ENCODE measurements around the gene PLD5. TPM values are rescaled to one million over a fixed set of nuclear protein-coding genes. Genes with fewer than 3 reads are reported as not detected.
A peak's percentile ranks its signal among the peaks of the same experiment; 100 is the strongest.

Gene PLD5
- total RNA-seq, 2 experiments from 2014 or later: not detected

DNA sequence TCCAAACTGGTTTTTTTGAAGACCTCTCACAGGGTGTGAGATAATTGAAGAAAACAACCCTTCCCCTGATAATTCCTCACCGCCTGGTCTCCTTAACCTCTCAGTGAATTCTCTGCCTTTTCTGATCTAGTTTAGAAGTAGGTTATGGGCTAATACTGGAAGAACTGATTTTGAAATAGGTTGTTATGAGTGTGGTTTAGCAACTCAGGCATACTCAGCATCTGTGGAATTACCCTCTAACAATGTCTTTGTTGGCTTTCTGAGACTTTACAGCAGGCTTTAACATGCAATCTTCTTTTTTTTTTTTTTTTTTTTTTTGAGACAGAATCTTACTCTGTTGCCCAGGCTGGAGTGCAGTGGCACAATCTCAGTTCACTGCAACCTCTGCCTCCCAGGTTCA is 10.3 kb upstream of the PLD5 start:
- H3K36me3 Mint-ChIP-seq (ENCODE audit: low read depth): no peaks in the 10 kb centered on the region
- POLR2A ChIA-PET: no interaction called here
- H3K27ac Mint-ChIP-seq: no peak overlapping the region
- CTCF ChIA-PET: no interaction called here
- ATAC-seq: no peak
- no peak for DNase-seq
- no peaks in the 10 kb centered on the region for H3K27me3 Mint-ChIP-seq (ENCODE audit: low read depth)
- H3K4me1 Mint-ChIP-seq (ENCODE audit: low read depth): no peaks in the 10 kb centered on the region
- H3K9me3 Mint-ChIP-seq (ENCODE audit: insufficient read depth): no peaks in the 10 kb centered on the region
- no peak overlapping the region for H3K4me3 Mint-ChIP-seq

DNA sequence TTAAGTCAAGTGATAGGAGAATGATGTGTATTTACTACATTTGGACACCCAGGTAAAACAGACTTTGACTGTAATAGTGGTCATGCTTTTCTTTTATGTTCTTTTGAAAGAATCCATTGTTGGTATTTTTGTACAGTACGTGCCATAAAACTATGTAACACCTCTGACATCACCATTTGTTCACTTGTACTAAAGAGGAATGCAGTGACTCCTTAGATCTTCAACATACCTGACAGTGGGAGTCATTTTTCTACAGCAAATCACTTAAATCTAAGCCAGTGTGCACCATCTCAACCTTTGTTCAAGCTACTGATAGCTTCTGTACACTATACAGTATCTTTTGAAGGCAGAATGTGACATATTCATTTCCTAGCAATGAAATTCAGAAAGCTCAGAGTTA is 6.3 kb upstream of the PLD5 start:
- POLR2A ChIA-PET: no interaction called here
- CTCF ChIA-PET: no interaction called here
- Mint-ChIP-seq H3K36me3 (ENCODE audit: low read depth) (no peaks in the 10 kb centered on the region), H3K27me3 (ENCODE audit: low read depth) (peaks cover 5% of the 10 kb centered on the region), H3K4me1 (ENCODE audit: low read depth) (no peaks in the 10 kb centered on the region), H3K27ac (no peak overlapping the region), H3K9me3 (ENCODE audit: insufficient read depth) (no peaks in the 10 kb centered on the region), H3K4me3 (no peak overlapping the region)
- no peak for ATAC-seq
- no peak for DNase-seq

DNA sequence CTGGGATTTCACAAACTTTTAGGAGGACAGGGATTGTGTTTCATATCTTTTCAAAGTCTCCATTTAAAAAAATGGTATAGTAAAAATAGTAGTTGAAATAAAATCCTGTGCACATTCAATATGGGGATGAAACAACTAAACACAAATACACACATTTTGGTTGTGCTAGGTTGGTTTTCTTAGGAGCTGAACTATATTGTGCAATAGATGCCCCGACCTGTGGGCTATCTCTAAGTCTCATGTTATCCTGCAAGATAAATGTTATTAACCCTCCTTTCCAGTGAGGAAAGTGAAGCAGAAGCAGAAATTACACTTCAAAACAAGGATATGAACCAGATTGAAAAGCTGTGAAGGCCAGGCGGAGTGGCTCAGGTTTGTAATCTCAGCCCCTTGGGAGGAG is 1.3 kb upstream of the PLD5 start:
- Mint-ChIP-seq H3K4me3 (peak overlapping the region; percentile 22), H3K27me3 (ENCODE audit: low read depth) (peaks cover 34% of the 10 kb centered on the region)
- POLR2A ChIA-PET: no interaction called here

DNA sequence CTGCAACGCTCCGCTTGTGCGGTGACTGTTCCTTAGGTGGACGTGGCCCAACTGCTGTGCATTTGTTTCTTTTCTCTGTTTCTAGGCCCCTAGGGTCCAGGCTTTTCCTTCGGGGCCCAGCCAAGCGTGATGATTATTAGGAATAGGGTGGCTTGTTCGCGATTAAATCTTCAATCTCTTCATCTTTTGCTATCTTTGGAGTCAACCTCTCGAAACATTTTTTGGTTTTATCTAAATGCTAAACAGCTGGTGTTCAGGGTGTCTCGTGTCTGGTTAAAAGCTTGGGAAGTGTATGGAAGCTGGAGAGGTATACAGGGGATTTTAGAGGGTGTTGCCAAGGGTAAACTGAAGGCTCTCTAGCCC is 844 bp upstream of the PLD5 start:
- Mint-ChIP-seq H3K36me3 (ENCODE audit: low read depth) (no peaks in the 10 kb centered on the region), H3K4me3 (peak overlapping the region; percentile 43), H3K27ac (no peak overlapping the region), H3K27me3 (ENCODE audit: low read depth) (peaks cover 39% of the 10 kb centered on the region), H3K4me1 (ENCODE audit: low read depth) (peaks cover 12% of the 10 kb centered on the region), H3K9me3 (ENCODE audit: insufficient read depth) (no peaks in the 10 kb centered on the region)
- no peak for DNase-seq
- ATAC-seq: no peak
- CTCF ChIA-PET: no interaction called here
- POLR2A ChIA-PET: no interaction called here

More for the DNA sequence above, 1.3 kb upstream of the PLD5 start:
- Mint-ChIP-seq H3K36me3 (ENCODE audit: low read depth) (no peaks in the 10 kb centered on the region), H3K27ac (no peak overlapping the region), H3K4me1 (ENCODE audit: low read depth) (peaks cover 12% of the 10 kb centered on the region), H3K9me3 (ENCODE audit: insufficient read depth) (no peaks in the 10 kb centered on the region)
- ATAC-seq (no peak), DNase-seq (no peak)
- CTCF ChIA-PET: no interaction called here

DNA sequence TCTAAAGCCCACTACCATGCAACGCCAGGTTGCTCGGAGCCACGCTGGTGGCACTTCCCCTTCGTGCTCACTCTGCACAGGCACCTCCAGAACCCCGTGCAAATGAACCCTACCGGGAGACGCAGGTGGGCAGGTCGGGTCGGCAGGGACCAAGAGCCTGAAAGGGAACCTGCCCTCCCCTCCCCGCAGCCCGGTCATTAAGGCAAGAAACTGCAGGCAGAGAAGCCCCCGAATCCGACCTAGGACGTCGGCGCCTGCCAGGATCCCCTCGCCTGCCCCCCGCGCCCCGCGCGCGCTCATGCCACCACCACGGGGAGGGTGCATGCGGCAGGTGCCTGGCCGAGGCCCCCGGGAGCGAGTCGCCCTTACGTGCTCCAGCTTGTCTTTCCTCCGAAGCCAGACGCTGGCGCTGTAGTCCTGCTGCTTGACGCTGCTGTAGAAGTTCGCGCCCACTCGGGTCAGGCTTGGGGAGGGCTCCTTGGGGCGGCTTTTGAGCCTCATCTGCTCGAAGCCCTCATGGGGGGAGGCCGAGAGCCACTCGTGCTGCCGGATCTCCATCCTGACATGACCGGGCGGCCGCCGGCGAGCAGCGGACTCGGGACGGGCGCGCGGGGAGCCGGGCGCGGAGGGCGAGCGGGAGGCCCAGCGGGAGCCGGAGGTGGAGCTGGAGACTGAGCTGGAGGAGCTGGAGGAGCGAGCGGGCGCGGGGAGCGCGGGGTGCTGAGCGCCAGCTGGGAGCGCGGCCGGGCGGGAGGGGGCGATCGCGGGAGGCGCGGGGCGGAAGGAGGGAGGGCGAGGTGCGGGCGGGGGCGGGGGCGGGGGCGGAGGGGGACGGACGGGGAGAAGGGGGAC is 552 bp downstream of the PLD5 start:
- POLR2A ChIA-PET: no interaction called here
- CTCF ChIA-PET: no interaction called here
- no peak for DNase-seq
- Mint-ChIP-seq H3K4me1 (ENCODE audit: low read depth) (peaks cover 12% of the 10 kb centered on the region), H3K27ac (no peak overlapping the region), H3K36me3 (ENCODE audit: low read depth) (no peaks in the 10 kb centered on the region), H3K9me3 (ENCODE audit: insufficient read depth) (no peaks in the 10 kb centered on the region), H3K27me3 (ENCODE audit: low read depth) (peaks cover 39% of the 10 kb centered on the region), H3K4me3 (peak overlapping the region; percentile 48)
- ATAC-seq: peak; percentile 72

DNA sequence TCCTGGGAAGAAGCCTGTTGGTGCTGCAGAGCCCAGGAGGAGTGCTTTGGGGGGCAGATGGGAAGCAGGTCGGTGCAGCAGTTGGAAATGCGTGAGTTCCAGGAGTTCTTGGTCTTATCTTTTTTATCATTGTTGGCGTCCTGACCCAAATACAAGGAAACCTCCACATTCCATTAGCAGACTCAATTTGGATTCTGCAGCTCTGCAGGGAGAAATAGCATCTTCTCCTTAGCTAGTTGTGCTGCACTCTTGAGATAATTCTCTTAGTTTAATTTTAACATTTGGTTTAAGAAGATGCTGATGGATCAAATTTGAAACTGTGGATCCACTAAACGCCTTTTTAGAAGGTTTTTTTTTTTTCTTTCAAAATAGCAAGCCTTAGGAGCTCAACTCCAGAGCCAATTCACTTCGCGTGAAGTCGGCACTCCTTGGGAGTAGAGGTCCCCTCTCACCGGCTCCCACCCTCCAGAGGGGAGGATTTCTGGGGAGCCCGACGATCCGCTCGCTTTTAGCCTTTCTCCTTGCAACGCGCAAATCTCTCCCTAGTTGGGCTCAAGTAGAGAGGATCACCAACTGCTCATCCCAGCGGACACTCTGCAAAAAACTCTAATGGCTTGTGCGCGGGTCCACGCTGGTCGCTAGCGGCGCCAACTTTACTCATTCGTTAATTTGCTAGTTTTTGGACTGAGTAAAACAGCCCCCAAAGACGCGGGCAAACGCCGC is 1.3 kb downstream of the PLD5 start:
- H3K4me1 Mint-ChIP-seq (ENCODE audit: low read depth): peaks cover 12% of the 10 kb centered on the region
- H3K36me3 Mint-ChIP-seq (ENCODE audit: low read depth): no peaks in the 10 kb centered on the region
- CTCF ChIA-PET: no interaction called here
- no peak overlapping the region for H3K4me3 Mint-ChIP-seq
- H3K9me3 Mint-ChIP-seq (ENCODE audit: insufficient read depth): no peaks in the 10 kb centered on the region
- DNase-seq: no peak
- POLR2A ChIA-PET: no interaction called here
- ATAC-seq: no peak
- H3K27me3 Mint-ChIP-seq (ENCODE audit: low read depth): peaks cover 39% of the 10 kb centered on the region
- no peak overlapping the region for H3K27ac Mint-ChIP-seq

DNA sequence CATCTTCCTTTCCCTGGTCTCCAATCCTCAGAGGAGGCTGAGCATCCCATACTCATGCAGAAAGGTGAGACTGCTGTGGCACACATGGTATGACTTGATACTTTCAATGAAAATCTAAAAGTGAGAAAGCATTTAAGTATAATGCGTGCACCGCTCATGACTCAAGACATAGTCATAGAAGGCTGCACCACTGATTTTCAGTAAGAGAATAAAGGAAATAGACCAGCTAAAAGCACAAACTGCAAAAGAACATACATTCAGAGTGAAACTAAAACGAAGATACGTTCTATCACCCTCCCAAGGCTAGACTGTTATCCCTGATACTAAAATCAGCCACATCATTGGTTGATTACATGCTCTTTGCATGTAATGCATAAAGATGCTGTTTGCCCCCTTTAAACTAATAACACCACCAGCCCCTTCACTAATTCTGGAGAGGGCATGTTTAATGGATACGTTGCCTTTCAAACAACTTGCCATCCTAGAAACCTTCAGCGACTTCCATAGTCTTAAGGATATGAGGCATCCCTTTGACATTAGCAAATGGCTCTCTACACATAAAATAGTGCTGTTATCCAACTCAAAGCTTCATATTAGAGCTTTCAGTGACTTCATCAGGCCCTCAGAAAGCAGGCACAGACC is 2.1 kb downstream of the PLD5 start:
- peaks cover 39% of the 10 kb centered on the region for H3K27me3 Mint-ChIP-seq (ENCODE audit: low read depth)
- POLR2A ChIA-PET: no interaction called here
- ATAC-seq: no peak
- H3K36me3 Mint-ChIP-seq (ENCODE audit: low read depth): no peaks in the 10 kb centered on the region
- H3K9me3 Mint-ChIP-seq (ENCODE audit: insufficient read depth): no peaks in the 10 kb centered on the region
- peaks cover 12% of the 10 kb centered on the region for H3K4me1 Mint-ChIP-seq (ENCODE audit: low read depth)
- no peak for DNase-seq
- CTCF ChIA-PET: no interaction called here
- H3K4me3 Mint-ChIP-seq: no peak overlapping the region
- no peak overlapping the region for H3K27ac Mint-ChIP-seq

DNA sequence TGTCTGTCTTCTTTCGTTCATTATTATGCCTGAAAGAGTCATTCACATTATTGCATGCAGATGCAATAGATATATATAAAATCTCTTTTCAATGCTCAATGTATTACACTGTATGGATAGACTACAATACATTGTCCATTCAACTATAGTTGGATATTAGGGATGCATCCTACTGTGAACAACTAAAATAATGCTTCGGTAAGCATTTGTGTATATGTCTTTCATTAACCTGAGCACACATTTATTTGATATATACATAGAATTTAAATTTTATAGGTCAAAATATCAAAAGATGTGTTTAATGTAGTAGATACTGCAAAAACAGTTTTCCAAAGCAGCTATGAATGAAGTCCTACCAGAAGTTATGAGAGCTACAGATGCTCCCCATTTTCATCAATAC is 8.9 kb downstream of the PLD5 start:
- no peak overlapping the region for H3K27ac Mint-ChIP-seq
- H3K4me3 Mint-ChIP-seq: no peak overlapping the region
- ChIA-PET POLR2A (no interaction called here), CTCF (no interaction called here)
- ATAC-seq (no peak), DNase-seq (no peak)
- peaks cover 3% of the 10 kb centered on the region for H3K27me3 Mint-ChIP-seq (ENCODE audit: low read depth)
- H3K4me1 Mint-ChIP-seq (ENCODE audit: low read depth): no peaks in the 10 kb centered on the region
- no peaks in the 10 kb centered on the region for H3K9me3 Mint-ChIP-seq (ENCODE audit: insufficient read depth)
- no peaks in the 10 kb centered on the region for H3K36me3 Mint-ChIP-seq (ENCODE audit: low read depth)

DNA sequence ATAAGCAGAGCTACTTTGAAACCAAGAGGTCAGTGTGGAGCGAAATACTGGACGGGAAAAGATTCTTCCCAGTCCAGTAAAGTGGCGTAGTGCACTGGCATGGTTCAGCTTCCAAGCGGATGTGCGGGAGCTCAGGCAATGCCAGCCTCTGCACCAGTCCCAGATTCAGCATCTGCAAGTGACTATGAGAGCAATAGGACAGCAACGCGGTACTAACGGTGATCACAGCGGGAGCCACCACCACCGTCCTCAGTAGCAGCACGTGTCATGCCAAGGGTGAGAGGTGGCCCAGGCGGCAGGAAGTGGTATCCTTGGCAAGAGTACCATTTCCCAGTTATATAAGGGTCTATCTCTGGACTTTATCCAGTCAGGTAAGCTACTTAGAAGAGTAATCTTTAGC is 17.8 kb downstream of the PLD5 start:
- no peak for DNase-seq
- no peak for ATAC-seq
- no peaks in the 10 kb centered on the region for H3K27me3 Mint-ChIP-seq (ENCODE audit: low read depth)
- no peak overlapping the region for H3K27ac Mint-ChIP-seq
- no peaks in the 10 kb centered on the region for H3K4me1 Mint-ChIP-seq (ENCODE audit: low read depth)
- H3K4me3 Mint-ChIP-seq: no peak overlapping the region
- POLR2A ChIA-PET: no interaction called here
- CTCF ChIA-PET: no interaction called here
- H3K9me3 Mint-ChIP-seq (ENCODE audit: insufficient read depth): no peaks in the 10 kb centered on the region
- H3K36me3 Mint-ChIP-seq (ENCODE audit: low read depth): no peaks in the 10 kb centered on the region

DNA sequence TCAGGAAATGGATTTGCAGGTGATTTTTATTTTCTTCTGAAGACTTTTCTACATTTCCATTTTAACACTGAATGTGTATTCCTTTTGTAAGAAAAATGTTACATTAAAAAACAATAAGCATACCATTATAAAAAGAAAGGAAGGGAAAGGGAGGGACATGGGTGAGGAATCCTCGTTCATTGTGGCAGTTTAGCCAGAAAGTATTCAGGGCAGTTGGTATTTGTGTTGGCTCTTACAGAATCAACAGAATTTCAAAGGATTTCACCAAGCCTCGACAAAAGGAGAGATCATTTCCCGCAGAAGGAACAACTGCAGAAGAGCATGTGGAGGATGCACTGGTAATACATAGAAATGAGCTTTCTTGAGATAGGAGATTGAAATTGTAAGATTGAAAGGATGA is 35.0 kb downstream of the PLD5 start:
- DNase-seq (no peak), ATAC-seq (no peak)
- H3K4me3 Mint-ChIP-seq: no peak overlapping the region
- no peak overlapping the region for H3K27ac Mint-ChIP-seq
- H3K4me1 Mint-ChIP-seq (ENCODE audit: low read depth): no peaks in the 10 kb centered on the region
- CTCF ChIA-PET: no interaction called here
- H3K9me3 Mint-ChIP-seq (ENCODE audit: insufficient read depth): no peaks in the 10 kb centered on the region
- POLR2A ChIA-PET: no interaction called here
- H3K27me3 Mint-ChIP-seq (ENCODE audit: low read depth): no peaks in the 10 kb centered on the region
- no peaks in the 10 kb centered on the region for H3K36me3 Mint-ChIP-seq (ENCODE audit: low read depth)

DNA sequence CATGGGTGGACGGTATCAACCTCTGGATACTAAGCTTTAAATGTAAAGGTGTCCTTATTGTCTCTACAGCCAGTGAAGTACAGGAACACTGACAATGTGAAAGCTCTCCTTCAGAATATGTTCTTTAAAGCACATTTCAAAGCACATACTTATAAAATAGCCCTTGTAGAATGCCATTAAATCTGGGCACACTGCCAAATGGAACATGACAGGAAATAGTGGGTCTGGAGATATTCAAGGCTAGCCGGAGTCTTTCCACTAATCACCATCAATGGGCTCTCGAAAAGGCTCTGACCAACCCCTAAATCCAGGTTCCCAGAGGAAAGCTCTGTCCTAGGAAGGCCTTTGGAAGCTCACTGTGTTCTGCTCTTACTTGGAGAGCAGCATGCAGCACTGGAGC is 46.6 kb downstream of the PLD5 start:
- no peak for DNase-seq
- no peaks in the 10 kb centered on the region for H3K27me3 Mint-ChIP-seq (ENCODE audit: low read depth)
- H3K9me3 Mint-ChIP-seq (ENCODE audit: insufficient read depth): no peaks in the 10 kb centered on the region
- no peak overlapping the region for H3K4me3 Mint-ChIP-seq
- ATAC-seq: no peak
- no peaks in the 10 kb centered on the region for H3K4me1 Mint-ChIP-seq (ENCODE audit: low read depth)
- no peak overlapping the region for H3K27ac Mint-ChIP-seq
- no peaks in the 10 kb centered on the region for H3K36me3 Mint-ChIP-seq (ENCODE audit: low read depth)
- CTCF ChIA-PET: no interaction called here
- POLR2A ChIA-PET: interaction anchor here (0.5 to 0.6 kb wide), 2 partner anchors 28 to 1844 kb away, joined by 3 to 5 read pairs; no protein-coding TSS in a partner anchor

DNA sequence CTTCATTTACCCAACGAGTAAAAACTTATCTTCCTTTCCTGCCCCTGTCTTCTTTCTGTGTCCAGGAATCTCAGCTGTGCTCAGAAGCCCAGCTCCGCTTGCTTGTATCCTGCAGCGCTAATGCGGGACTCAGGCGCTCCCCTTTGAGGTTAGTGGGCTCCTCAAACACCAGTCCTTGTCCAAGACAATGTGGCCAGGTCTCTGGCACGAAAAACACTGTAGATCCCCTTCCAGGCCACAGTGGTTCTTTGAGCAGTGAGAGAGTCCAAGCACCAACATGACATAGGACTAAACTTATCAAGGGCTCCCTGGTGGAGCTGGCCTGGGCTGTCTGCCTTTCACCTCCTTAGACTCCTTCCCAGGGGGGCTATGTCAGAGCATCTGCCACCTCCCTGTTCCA is 53.7 kb downstream of the PLD5 start:
- Mint-ChIP-seq H3K36me3 (ENCODE audit: low read depth) (no peaks in the 10 kb centered on the region), H3K4me1 (ENCODE audit: low read depth) (no peaks in the 10 kb centered on the region), H3K4me3 (no peak overlapping the region), H3K27me3 (ENCODE audit: low read depth) (no peaks in the 10 kb centered on the region), H3K27ac (no peak overlapping the region), H3K9me3 (ENCODE audit: insufficient read depth) (no peaks in the 10 kb centered on the region)
- ChIA-PET POLR2A (no interaction called here), CTCF (no interaction called here)
- no peak for ATAC-seq
- DNase-seq: no peak
